ENCODE data around the gene GPC3.

DNA sequence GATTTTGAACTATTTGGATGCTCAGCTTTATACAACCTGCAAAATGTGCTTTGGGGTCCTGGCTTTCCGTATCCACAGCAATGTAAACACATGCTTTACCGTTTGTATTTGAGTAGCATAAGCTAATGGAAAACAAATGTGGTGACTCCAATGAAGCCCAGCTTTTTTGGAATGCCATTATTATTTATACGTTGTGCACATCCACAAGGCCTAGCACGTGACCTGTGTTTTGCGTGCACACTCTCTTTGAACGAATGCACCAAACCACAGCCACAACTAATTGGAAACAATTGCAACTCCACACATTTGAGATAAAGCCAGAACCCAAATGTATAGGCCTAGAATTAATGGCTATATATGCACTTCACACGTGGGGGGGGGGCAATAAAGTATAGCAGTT is 380.6 kb downstream of the GPC3 start:
- TF ChIP-seq, protein P1, sequence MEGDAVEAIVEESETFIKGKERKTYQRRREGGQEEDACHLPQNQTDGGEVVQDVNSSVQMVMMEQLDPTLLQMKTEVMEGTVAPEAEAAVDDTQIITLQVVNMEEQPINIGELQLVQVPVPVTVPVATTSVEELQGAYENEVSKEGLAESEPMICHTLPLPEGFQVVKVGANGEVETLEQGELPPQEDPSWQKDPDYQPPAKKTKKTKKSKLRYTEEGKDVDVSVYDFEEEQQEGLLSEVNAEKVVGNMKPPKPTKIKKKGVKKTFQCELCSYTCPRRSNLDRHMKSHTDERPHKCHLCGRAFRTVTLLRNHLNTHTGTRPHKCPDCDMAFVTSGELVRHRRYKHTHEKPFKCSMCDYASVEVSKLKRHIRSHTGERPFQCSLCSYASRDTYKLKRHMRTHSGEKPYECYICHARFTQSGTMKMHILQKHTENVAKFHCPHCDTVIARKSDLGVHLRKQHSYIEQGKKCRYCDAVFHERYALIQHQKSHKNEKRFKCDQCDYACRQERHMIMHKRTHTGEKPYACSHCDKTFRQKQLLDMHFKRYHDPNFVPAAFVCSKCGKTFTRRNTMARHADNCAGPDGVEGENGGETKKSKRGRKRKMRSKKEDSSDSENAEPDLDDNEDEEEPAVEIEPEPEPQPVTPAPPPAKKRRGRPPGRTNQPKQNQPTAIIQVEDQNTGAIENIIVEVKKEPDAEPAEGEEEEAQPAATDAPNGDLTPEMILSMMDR (IDR thresholded peaks at IDR 0.05) = no peak
- TF ChIP-seq ZFX (IDR thresholded peaks at IDR 0.05; ENCODE audit: borderline replicate concordance) = no peak
